ENCODE results near the gene EWSR1.

The EWSR1 gene, protein sequence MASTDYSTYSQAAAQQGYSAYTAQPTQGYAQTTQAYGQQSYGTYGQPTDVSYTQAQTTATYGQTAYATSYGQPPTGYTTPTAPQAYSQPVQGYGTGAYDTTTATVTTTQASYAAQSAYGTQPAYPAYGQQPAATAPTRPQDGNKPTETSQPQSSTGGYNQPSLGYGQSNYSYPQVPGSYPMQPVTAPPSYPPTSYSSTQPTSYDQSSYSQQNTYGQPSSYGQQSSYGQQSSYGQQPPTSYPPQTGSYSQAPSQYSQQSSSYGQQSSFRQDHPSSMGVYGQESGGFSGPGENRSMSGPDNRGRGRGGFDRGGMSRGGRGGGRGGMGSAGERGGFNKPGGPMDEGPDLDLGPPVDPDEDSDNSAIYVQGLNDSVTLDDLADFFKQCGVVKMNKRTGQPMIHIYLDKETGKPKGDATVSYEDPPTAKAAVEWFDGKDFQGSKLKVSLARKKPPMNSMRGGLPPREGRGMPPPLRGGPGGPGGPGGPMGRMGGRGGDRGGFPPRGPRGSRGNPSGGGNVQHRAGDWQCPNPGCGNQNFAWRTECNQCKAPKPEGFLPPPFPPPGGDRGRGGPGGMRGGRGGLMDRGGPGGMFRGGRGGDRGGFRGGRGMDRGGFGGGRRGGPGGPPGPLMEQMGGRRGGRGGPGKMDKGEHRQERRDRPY

DNA sequence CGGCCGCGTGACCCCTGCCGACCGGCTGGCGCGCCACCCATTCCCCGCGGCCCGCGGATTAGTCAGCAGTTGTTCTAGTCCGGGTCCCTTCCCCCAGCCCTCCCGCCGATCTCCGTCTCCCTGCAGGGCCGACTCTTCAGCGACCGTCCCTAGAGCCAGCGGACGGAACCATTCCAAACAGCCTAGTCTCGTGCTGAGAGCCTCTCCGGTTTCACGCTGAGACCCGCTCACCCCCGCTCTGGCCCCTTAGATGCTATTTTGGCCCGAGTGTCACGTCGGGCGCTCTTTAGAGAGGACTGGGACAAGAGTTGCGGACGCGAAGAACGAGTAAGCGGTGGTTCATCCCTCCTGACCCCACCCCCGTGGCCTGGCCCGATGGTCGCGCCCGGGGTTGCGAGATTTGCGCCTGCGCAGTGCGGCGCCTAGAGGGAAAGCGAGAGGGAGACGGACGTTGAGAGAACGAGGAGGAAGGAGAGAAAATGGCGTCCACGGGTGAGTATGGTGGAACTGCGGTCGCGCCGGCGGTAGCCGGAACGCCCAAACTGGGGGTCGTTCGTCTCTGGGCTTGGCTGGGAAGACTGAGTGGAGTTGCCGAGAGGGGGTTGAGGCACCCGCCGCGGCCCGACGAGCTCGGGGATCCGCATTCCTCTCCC is at the start of gene EWSR1, which contains the start of gene RHBDD3:
Gene EWSR1 (plus strand): TSS at position 411 of the 653 bp plus-strand sequence. CDS start 69 bp downstream, at position 480.
Gene RHBDD3 (minus strand): TSS at position 124 of the 653 bp plus-strand sequence. CDS start 2,355 bp downstream, outside the sequence.
- peak within 1 kb of the TSS; percentile 75 for H3K4me3 ChIP-seq (ENCODE audit: low read depth, low read length)
- H3K9me3 ChIP-seq (ENCODE audit: control insufficient read depth, insufficient read depth, low read depth, low read length), result no peaks in the 10 kb centered on the region
- peak within 1 kb of the TSS; percentile 99 for H3K27ac ChIP-seq (ENCODE audit: extremely low read depth, low read depth, low read length)
- ChIA-PET POLR2A (interaction anchor here (0.8 to 2.2 kb wide), 5 partner anchors 9 to 121 kb away, joined by 3 to 8 read pairs (median 4); partner anchors contain the start of genes AP1B1 and EMID1), CTCF (interaction anchor here (0.7 to 0.9 kb wide), 3 partner anchors 22 to 145 kb away, joined by 3 read pairs; no protein-coding TSS in a partner anchor)
- H3K36me3 ChIP-seq (ENCODE audit: control insufficient read depth in 2 of 2, insufficient read depth in 1 of 2, low read length in 2 of 2), result peaks cover 14 to 77% of the 10 kb centered on the region in 2 experiments
- peaks cover 5% of the 10 kb centered on the region for H3K4me1 ChIP-seq (ENCODE audit: control insufficient read depth, insufficient read depth, low read length)
- TF ChIP-seq, protein P1, sequence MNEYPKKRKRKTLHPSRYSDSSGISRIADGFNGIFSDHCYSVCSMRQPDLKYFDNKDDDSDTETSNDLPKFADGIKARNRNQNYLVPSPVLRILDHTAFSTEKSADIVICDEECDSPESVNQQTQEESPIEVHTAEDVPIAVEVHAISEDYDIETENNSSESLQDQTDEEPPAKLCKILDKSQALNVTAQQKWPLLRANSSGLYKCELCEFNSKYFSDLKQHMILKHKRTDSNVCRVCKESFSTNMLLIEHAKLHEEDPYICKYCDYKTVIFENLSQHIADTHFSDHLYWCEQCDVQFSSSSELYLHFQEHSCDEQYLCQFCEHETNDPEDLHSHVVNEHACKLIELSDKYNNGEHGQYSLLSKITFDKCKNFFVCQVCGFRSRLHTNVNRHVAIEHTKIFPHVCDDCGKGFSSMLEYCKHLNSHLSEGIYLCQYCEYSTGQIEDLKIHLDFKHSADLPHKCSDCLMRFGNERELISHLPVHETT (tag by site-specific recombination; IDR thresholded peaks at IDR 0.05), result peak; percentile 92; the same call in 1 of the 2 replicates
- no peak for TF ChIP-seq ZNF560 (tag by site-specific recombination; IDR thresholded peaks at IDR 0.05; ENCODE audit: borderline replicate concordance)
- TF ChIP-seq SP3 (tag by site-specific recombination; IDR thresholded peaks at IDR 0.05), result peak; percentile 65
- TF ChIP-seq SP7 (tag by site-specific recombination; IDR thresholded peaks at IDR 0.05), result peak; percentile 91
- TF ChIP-seq, protein P2, sequence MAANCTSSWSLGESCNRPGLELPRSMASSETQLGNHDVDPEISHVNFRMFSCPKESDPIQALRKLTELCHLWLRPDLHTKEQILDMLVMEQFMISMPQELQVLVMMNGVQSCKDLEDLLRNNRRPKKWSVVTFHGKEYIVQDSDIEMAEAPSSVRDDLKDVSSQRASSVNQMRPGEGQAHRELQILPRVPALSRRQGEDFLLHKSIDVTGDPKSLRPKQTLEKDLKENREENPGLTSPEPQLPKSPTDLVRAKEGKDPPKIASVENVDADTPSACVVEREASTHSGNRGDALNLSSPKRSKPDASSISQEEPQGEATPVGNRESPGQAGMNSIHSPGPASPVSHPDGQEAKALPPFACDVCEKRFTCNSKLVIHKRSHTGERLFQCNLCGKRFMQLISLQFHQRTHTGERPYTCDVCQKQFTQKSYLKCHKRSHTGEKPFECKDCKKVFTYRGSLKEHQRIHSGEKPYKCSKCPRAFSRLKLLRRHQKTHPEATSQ (tag by site-specific recombination; IDR thresholded peaks at IDR 0.05), result 0 out of 2 replicates have a peak, but pooled peaks have one; percentile 76
- peak; percentile 75 for TF ChIP-seq KLF16 (tag by site-specific recombination; IDR thresholded peaks at IDR 0.05)
- peak; percentile 45; the same call in 1 of the 2 replicates for TF ChIP-seq WT1 (tag by site-specific recombination; IDR thresholded peaks at IDR 0.05)
- TF ChIP-seq, protein P3, sequence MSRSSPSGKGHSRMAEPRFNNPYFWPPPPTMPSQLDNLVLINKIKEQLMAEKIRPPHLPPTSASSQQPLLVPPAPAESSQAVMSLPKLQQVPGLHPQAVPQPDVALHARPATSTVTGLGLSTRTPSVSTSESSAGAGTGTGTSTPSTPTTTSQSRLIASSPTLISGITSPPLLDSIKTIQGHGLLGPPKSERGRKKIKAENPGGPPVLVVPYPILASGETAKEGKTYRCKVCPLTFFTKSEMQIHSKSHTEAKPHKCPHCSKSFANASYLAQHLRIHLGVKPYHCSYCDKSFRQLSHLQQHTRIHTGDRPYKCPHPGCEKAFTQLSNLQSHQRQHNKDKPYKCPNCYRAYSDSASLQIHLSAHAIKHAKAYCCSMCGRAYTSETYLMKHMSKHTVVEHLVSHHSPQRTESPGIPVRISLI (tag by site-specific recombination; IDR thresholded peaks at IDR 0.05), result no peak
- peak; percentile 75 for TF ChIP-seq GLIS1 (tag by site-specific recombination; IDR thresholded peaks at IDR 0.05)
- peak; percentile 19; the same call in 1 of the 2 replicates for TF ChIP-seq ZNF558 (tag by site-specific recombination; IDR thresholded peaks at IDR 0.05)
- TF ChIP-seq ZNF23 (tag by site-specific recombination; IDR thresholded peaks at IDR 0.05; ENCODE audit: borderline replicate concordance), result no peak
- TF ChIP-seq OSR2 (tag by site-specific recombination; IDR thresholded peaks at IDR 0.05), result no peak
- TF ChIP-seq, protein P4, sequence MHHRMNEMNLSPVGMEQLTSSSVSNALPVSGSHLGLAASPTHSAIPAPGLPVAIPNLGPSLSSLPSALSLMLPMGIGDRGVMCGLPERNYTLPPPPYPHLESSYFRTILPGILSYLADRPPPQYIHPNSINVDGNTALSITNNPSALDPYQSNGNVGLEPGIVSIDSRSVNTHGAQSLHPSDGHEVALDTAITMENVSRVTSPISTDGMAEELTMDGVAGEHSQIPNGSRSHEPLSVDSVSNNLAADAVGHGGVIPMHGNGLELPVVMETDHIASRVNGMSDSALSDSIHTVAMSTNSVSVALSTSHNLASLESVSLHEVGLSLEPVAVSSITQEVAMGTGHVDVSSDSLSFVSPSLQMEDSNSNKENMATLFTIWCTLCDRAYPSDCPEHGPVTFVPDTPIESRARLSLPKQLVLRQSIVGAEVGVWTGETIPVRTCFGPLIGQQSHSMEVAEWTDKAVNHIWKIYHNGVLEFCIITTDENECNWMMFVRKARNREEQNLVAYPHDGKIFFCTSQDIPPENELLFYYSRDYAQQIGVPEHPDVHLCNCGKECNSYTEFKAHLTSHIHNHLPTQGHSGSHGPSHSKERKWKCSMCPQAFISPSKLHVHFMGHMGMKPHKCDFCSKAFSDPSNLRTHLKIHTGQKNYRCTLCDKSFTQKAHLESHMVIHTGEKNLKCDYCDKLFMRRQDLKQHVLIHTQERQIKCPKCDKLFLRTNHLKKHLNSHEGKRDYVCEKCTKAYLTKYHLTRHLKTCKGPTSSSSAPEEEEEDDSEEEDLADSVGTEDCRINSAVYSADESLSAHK (tag by site-specific recombination; IDR thresholded peaks at IDR 0.05), result peak; percentile 64
- TF ChIP-seq ZNF24 (tag by site-specific recombination; IDR thresholded peaks at IDR 0.05), result peak; percentile 82
- TF ChIP-seq SP2 (tag by site-specific recombination; IDR thresholded peaks at IDR 0.05), result peak; percentile 33; the same call in 1 of the 2 replicates
- TF ChIP-seq GLI4 (tag by site-specific recombination; IDR thresholded peaks at IDR 0.05), result no peak
- TF ChIP-seq, protein P5, sequence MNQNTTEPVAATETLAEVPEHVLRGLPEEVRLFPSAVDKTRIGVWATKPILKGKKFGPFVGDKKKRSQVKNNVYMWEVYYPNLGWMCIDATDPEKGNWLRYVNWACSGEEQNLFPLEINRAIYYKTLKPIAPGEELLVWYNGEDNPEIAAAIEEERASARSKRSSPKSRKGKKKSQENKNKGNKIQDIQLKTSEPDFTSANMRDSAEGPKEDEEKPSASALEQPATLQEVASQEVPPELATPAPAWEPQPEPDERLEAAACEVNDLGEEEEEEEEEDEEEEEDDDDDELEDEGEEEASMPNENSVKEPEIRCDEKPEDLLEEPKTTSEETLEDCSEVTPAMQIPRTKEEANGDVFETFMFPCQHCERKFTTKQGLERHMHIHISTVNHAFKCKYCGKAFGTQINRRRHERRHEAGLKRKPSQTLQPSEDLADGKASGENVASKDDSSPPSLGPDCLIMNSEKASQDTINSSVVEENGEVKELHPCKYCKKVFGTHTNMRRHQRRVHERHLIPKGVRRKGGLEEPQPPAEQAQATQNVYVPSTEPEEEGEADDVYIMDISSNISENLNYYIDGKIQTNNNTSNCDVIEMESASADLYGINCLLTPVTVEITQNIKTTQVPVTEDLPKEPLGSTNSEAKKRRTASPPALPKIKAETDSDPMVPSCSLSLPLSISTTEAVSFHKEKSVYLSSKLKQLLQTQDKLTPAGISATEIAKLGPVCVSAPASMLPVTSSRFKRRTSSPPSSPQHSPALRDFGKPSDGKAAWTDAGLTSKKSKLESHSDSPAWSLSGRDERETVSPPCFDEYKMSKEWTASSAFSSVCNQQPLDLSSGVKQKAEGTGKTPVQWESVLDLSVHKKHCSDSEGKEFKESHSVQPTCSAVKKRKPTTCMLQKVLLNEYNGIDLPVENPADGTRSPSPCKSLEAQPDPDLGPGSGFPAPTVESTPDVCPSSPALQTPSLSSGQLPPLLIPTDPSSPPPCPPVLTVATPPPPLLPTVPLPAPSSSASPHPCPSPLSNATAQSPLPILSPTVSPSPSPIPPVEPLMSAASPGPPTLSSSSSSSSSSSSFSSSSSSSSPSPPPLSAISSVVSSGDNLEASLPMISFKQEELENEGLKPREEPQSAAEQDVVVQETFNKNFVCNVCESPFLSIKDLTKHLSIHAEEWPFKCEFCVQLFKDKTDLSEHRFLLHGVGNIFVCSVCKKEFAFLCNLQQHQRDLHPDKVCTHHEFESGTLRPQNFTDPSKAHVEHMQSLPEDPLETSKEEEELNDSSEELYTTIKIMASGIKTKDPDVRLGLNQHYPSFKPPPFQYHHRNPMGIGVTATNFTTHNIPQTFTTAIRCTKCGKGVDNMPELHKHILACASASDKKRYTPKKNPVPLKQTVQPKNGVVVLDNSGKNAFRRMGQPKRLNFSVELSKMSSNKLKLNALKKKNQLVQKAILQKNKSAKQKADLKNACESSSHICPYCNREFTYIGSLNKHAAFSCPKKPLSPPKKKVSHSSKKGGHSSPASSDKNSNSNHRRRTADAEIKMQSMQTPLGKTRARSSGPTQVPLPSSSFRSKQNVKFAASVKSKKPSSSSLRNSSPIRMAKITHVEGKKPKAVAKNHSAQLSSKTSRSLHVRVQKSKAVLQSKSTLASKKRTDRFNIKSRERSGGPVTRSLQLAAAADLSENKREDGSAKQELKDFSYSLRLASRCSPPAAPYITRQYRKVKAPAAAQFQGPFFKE (tag by site-specific recombination; IDR thresholded peaks at IDR 0.05; ENCODE audit: borderline replicate concordance), result no peak
- TF ChIP-seq ZBTB1 (tag by site-specific recombination; IDR thresholded peaks at IDR 0.05), result 0 out of 2 replicates have a peak, but pooled peaks have one; percentile 64
- TF ChIP-seq BCL11A (tag by site-specific recombination; IDR thresholded peaks at IDR 0.05; ENCODE audit: low read depth), result peak; percentile 82
- TF ChIP-seq, protein P6, sequence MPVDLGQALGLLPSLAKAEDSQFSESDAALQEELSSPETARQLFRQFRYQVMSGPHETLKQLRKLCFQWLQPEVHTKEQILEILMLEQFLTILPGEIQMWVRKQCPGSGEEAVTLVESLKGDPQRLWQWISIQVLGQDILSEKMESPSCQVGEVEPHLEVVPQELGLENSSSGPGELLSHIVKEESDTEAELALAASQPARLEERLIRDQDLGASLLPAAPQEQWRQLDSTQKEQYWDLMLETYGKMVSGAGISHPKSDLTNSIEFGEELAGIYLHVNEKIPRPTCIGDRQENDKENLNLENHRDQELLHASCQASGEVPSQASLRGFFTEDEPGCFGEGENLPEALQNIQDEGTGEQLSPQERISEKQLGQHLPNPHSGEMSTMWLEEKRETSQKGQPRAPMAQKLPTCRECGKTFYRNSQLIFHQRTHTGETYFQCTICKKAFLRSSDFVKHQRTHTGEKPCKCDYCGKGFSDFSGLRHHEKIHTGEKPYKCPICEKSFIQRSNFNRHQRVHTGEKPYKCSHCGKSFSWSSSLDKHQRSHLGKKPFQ (tag by site-specific recombination; IDR thresholded peaks at IDR 0.05), result peak; percentile 72

All from HEK293 (cell line).